Ovary (tissue), 9 donors: ENCODE data around the gene NHLRC4. TPM values are rescaled to one million over a fixed set of nuclear protein-coding genes. Genes with fewer than 3 reads are reported as not detected.

Experiments
- DNase-seq, 5 donors: peaks; one replicate each; pipeline ENCODE4 v3.0.0-alpha.2; 2019 to 2020
- H3K27ac ChIP-seq, 2 donors: fragments of 200-600 bp; one replicate each; pipeline versions ENCODE4 v1.5.1 to v1.8.0; 2019 to 2022
- H3K27me3 ChIP-seq: fragments of 200-600 bp; one replicate; pipeline ENCODE4 v1.8.0; 2022
- H3K36me3 ChIP-seq: fragments of 200-600 bp; sonication (generic); one replicate; pipeline ENCODE4 v1.5.1; 2019
- H3K4me1 ChIP-seq: one replicate; pipeline ENCODE4 v1.8.1; 2013; ENCODE audit warnings: mild to moderate bottlenecking, moderate library complexity; ENCODE audit not compliant: insufficient read depth
- H3K4me3 ChIP-seq: fragments of 200-600 bp; sonication (generic); one replicate; pipeline ENCODE4 v1.5.1; 2017
- H3K9me3 ChIP-seq, 2 donors: fragments of 200-600 bp in 1 of 2; sonication (generic) in 1 of 2; one replicate each; pipeline versions ENCODE4 v1.5.1 to v1.8.1; 2013 to 2019; ENCODE audit warnings: mild to moderate bottlenecking in 1 of 2, moderate library complexity in 1 of 2
- EP300 ChIP-seq: sonication (generic); formaldehyde crosslinking; IDR thresholded peaks from one replicate; pipeline ENCODE4 v1.6.1; 2017; ENCODE audit warnings: antibody characterized with exemption
- POLR2A ChIP-seq: fragments of 450-650 bp; IDR thresholded peaks from one replicate; pipeline ENCODE4 v1.6.1; 2017; ENCODE audit warnings: antibody characterized with exemption, mild to moderate bottlenecking, moderate library complexity
- WGBS, 3 donors: extraction: QIAGEN DNeasy Blood & Tissue Kit in 1 of 3; methylation state at CpG; one replicate each; pipeline versions ENCODE4 v1.1.5 to v1.1.7; 2013 to 2017; 5-methylcytosine and 5-hydroxymethylcytosine counted together
- intact Hi-C, 4 donors: fragments of 100-400 bp; cut with DNase I; formaldehyde crosslinking; loops; one replicate each; pipeline versions ENCODE4 v1.11.0 to v1.15.1; 2022 to 2023
- polyA plus RNA-seq, 2 donors: library from polyadenylated mRNA; stranded (reverse); fragments of 200-250 nt in 1 of 2; fragments of 350-450 nt in 1 of 2; fragmentation: Illumina TruSeq in 1 of 2; extraction: RNeasy Lipid Tissue Mini Kit (QIAGEN cat#74804) in 1 of 2; gene quantifications; one replicate each; pipeline ENCODE4 v1.2.3, GENCODE V29; 2013 to 2014
- total RNA-seq, 7 donors: library from RNA; depleted of rRNA in 2 of 7; stranded (reverse); fragments of >200 nt in 2 of 7; fragmentation: NEBNext Ultra II Directional in 3 of 7; extraction: Animal tissue kit (Norgen Biotek cat#: 25700) in 3 of 7; gene quantifications; one replicate each; pipeline versions ENCODE4 v1.1.0 to v1.2.4, GENCODE V29; 2016 to 2023
- TF ChIP-seq, protein P1 (sequence below), 3 donors: fragments of 450-650 bp in 2 of 3; fragments of 200-600 bp in 1 of 3; IDR thresholded peaks; one replicate each; pipeline versions ENCODE4 v1.5.1 to v1.8.0; 2016 to 2022; ENCODE audit warnings: antibody characterized with exemption in 3 of 3, mild to moderate bottlenecking in 1 of 3
- donor health status: DM: no; HTN: no; CAD: no; lungs with moderate emphysema.
- donor health status: DM: no; HTN: no; CAD: no.
- donor health status: Bipolar disorder and iron deficiency.
- donor health status: DM: yes; HTN: yes; CAD: no.
- donor health status: DM: no; HTN: no; CAD: no.
- donor health status: DM: yes; HTN: yes; CAD: no.

The NHLRC4 gene
- total and polyA plus RNA-seq, 9 donors: 0.53 to 15.4 (median 5.0) TPM

DNA sequence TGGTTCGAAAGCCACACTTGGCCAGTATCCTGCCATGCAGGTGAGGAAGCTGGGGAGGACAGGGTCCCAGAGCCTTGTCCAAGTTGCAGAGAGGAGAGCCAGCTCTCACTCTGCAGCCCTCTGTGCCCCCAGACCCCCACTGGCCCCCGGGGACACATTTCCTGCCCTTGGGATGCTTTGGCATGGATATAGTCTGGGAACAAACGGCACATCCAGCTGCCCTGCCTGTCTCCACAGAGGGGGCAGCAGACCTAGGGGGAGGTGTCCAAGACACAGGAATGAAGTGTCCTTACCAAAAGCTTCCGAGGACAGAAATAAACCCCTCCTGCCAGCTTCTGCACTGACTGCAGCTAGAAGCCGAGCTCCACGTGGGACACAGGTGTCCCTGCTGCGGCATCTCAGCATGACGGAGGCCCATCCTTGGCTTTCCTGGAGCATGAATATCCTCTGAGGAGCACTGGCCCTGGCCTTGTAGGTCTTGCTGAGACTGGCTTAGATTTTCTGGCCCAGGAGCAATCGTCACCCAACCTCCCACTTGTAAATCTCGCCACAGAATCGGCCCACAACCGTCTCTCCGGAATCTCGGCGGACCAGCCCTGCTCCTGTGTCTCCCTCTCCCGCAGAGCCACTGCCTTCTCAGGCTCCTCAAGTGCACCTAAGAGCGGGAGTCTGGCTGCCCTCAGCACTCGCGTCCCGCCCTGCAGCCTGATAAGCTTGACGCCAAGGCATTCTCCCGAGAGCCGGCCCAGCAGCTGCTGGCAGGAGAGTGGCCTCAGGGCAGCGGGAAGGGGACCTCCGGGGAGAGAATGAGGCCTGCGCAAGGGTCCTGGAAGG, 40.4 kb upstream of the NHLRC4 start:
- intact Hi-C loops: loop anchor here in 2 of 4 donors (1.0 to 10.0 kb wide), 2 partner anchors 100 to 1158 kb away; no protein-coding TSS in a partner anchor
- H3K4me1 ChIP-seq: peaks cover 20% of the 10 kb centered on the region
- peak; percentile 54 to 77 (median 62) for DNase-seq
- peak overlapping the region; percentile 92 to 100 for H3K27ac ChIP-seq
- TF ChIP-seq EP300 (no peak), POLR2A (no peak)
- TF ChIP-seq, protein P1, sequence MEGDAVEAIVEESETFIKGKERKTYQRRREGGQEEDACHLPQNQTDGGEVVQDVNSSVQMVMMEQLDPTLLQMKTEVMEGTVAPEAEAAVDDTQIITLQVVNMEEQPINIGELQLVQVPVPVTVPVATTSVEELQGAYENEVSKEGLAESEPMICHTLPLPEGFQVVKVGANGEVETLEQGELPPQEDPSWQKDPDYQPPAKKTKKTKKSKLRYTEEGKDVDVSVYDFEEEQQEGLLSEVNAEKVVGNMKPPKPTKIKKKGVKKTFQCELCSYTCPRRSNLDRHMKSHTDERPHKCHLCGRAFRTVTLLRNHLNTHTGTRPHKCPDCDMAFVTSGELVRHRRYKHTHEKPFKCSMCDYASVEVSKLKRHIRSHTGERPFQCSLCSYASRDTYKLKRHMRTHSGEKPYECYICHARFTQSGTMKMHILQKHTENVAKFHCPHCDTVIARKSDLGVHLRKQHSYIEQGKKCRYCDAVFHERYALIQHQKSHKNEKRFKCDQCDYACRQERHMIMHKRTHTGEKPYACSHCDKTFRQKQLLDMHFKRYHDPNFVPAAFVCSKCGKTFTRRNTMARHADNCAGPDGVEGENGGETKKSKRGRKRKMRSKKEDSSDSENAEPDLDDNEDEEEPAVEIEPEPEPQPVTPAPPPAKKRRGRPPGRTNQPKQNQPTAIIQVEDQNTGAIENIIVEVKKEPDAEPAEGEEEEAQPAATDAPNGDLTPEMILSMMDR (IDR thresholded peaks at IDR 0.05): no peak
- no peaks in the 10 kb centered on the region for H3K36me3 ChIP-seq
- H3K9me3 ChIP-seq: no peaks in the 10 kb centered on the region
- no peaks in the 10 kb centered on the region for H3K27me3 ChIP-seq
- H3K4me3 ChIP-seq: peak overlapping the region; percentile 59
- 4 to 7% (median 7%) methylated on average over 25 to 26 of the region's 26 CpGs for WGBS, 3 donors

DNA sequence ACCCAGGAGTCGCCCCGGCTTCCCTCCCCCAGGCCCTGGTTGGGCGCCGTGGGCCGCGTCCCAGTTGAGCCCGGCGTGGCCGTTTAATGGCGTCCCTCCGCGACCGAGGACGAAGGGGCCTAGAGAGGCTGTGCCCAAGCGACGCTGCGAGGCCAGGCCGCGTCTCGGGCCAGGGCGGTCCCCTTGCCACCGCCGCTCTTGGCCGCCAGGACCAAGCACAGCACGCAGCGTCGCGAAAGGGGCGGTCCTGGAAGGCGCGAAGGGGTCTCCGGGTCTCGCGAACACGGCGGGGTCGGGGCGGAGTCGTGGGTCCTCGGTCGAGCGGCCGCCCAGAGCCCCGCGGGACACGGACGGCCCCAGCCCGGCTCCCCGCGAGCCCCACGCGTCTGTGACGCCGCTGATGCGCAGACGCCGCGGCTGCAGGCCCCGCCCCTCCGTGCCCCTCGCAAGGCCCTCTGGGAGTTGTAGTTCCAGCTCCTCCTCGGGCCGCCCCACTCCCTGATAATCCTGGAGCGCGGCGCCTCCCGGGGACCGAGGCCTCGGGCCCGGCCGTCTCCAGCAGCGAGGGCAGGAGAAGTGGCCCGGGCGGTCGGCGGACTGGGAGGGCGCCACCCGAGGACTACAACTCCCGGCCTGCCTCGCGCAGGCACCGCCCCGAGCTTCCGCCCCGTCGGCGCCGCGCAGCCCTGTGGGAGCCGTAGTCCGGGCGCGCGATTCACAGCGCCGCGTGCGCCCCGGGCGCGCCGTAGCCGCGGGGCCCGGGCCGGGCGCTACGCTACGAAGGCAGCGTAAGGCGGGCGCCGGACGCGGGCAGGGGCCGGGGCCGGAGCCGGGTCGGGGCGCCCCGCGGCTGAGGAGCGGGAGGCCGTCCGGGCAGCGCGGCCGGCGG, 39.5 kb upstream of the NHLRC4 start, which contains the start of gene CAPN15:
TSS of gene CAPN15 (plus strand) at position 698 of the 889 bp plus-strand sequence. CDS start 19,127 bp downstream, outside the sequence.
- 0 to 1% (median 0%) methylated on average over 82 to 129 of the region's 129 CpGs for WGBS, 3 donors
- no peaks in the 10 kb centered on the region for H3K36me3 ChIP-seq
- peak within 1 kb of the TSS; percentile 92 to 100 for H3K27ac ChIP-seq
- peak within 1 kb of the TSS; percentile 59 for H3K4me3 ChIP-seq
- intact Hi-C loops: loop anchor here in 2 of 4 donors (1.0 to 10.0 kb wide), 2 partner anchors 101 to 1158 kb away; no protein-coding TSS in a partner anchor
- H3K4me1 ChIP-seq: peaks cover 20% of the 10 kb centered on the region
- TF ChIP-seq POLR2A (peak; percentile 95), EP300 (no peak)
- TF ChIP-seq, protein P1 (IDR thresholded peaks at IDR 0.05): peak in 1 of 3 donors; percentile 76
- no peaks in the 10 kb centered on the region for H3K9me3 ChIP-seq
- H3K27me3 ChIP-seq: no peaks in the 10 kb centered on the region
- peak; percentile 89 to 93 (median 91) for DNase-seq

DNA sequence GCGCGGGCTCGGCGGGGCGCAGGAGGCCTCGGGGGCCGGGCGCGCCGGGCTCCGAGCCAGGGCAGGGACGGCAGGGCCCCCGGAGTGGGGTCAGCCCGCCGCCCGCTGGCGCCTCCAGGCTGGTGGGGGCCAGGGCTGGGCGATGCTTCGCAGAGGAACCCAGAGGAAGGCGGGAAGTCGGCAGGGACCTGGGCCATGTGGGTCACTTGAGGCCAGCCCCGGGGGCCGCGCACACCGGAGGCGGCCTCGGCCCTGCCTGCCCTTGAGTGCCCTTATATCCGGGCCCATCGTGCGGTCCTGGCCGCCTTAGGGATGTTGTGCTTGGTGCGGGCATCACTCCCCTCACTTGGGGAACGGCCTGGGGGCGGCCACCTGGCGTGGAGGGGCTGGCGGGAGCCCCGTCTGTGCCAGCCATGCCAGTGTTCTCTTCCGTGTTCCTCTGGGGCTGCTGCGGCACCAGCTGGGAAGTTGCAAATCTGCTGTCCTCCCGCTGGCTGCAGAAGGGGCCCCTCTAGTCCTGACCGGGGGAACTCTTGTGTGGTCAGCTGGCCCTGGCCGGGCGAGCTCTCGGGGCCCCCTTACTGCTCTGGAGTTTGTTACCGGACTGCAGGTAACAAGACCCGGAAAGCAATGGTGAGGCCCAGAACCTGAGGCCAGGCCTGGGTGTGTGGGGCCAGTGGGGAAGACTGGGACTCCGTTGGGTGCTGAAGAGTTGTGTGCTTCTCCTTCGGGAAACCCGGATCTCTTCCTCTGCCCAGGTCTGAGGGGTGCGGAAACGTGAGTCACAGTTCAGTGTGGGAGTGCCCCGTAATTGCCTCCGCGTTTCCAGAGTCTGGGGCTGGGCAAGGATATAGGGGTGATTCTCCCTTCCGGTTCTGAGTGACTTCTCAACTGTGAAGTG, 38.4 kb upstream of the NHLRC4 start:
- peak; percentile 50 to 73 (median 66) for DNase-seq
- no peaks in the 10 kb centered on the region for H3K27me3 ChIP-seq
- WGBS, 3 donors: 1 to 3% (median 1%) methylated on average over 34 to 55 of the region's 55 CpGs
- intact Hi-C loops: loop anchor here in 1 of 4 donors (10.0 kb wide), 1 partner anchor 1156 kb away; no protein-coding TSS in a partner anchor
- TF ChIP-seq EP300 (no peak), POLR2A (no peak)
- TF ChIP-seq, protein P1 (IDR thresholded peaks at IDR 0.05): no peak
- H3K9me3 ChIP-seq: no peaks in the 10 kb centered on the region
- H3K4me1 ChIP-seq: peaks cover 22% of the 10 kb centered on the region
- peak overlapping the region; percentile 59 for H3K4me3 ChIP-seq
- H3K27ac ChIP-seq: peak overlapping the region; percentile 24 to 45
- H3K36me3 ChIP-seq: no peaks in the 10 kb centered on the region
